ENCODE results near the gene CBLN2. TPM values are rescaled to one million over a fixed set of nuclear protein-coding genes. Genes with fewer than 3 reads are reported as not detected.
A peak's percentile ranks its signal among the peaks of the same experiment; 100 is the strongest.

CBLN2 gene
- total RNA-seq (0.44 TPM), polyA plus RNA-seq (ENCODE audit: insufficient read depth in 1 of 8, insufficient read length in 8 of 8, low replicate concordance in 1 of 8) (1 to 10 TPM in 1 of 8 donors, under 1 TPM in 7; 0.07 to 1.5 (median 0.44) TPM)
- long read RNA-seq, donor 1, result 0 reads
- long read RNA-seq, donor 2, result 0 reads
- long read RNA-seq, donor 3, result 0 reads
- long read RNA-seq, donor 4, result 0 reads
- long read RNA-seq, donor 5, result 0 reads
- long read RNA-seq, donor 6, result 0 reads
- long read RNA-seq, donor 7, result 0 reads
- long read RNA-seq, donor 8, result 0 reads
- long read RNA-seq, donor 9, result 0 reads
- long read RNA-seq, donor 10, result 0 reads
- long read RNA-seq, donor 11, result 0 reads

GRCh38 chr18:72544092-72544886, at the start of gene CBLN2:
TSS of gene CBLN2 (minus strand) at chr18:72544342. CDS start at chr18:72542160, 2,182 bp downstream.
- H3K4me3 ChIP-seq (ENCODE audit: low read length), result peak within 1 kb of the TSS; percentile 32
- peak; percentile 64 for DNase-seq
- no peaks in the 10 kb centered on the region for H3K9me3 ChIP-seq (replicated peaks; ENCODE audit: control insufficient read depth, low read depth, low read length)
- no peak within 1 kb of the TSS for H3K27ac ChIP-seq (ENCODE audit: low read length)
- peaks cover 46% of the 10 kb centered on the region for H3K27me3 ChIP-seq (ENCODE audit: control insufficient read depth, insufficient read depth, low read length)
- no peaks in the 10 kb centered on the region for H3K36me3 ChIP-seq (ENCODE audit: control insufficient read depth, insufficient read depth, low read length)
- under 1% methylated on average over 28 of the region's 44 CpGs for WGBS (ENCODE audit: insufficient coverage)
- H3K4me1 ChIP-seq (ENCODE audit: control insufficient read depth, insufficient read depth, low read length), result peaks cover 18% of the 10 kb centered on the region

- no peaks in the 10 kb centered on the region for H3K4me1 ChIP-seq (ENCODE audit: control insufficient read depth, insufficient read depth, low read length)
- no peaks in the 10 kb centered on the region for H3K36me3 ChIP-seq (ENCODE audit: control insufficient read depth, insufficient read depth, low read length)
- no peak overlapping the region for H3K27ac ChIP-seq (ENCODE audit: low read length)
- H3K4me3 ChIP-seq (ENCODE audit: low read length), result no peak overlapping the region
- peaks cover 2% of the 10 kb centered on the region for H3K9me3 ChIP-seq (replicated peaks; ENCODE audit: control insufficient read depth, low read depth, low read length)
- DNase-seq, result no peak
- 87% methylated on average over 3 of the region's 5 CpGs for whole genome bisulfite sequencing (ENCODE audit: insufficient coverage)
- H3K27me3 ChIP-seq (ENCODE audit: control insufficient read depth, insufficient read depth, low read length), result no peaks in the 10 kb centered on the region
Observed at GRCh38 chr18:72588360-72588759, 44.2 kb upstream of the CBLN2 start.

- H3K4me3 ChIP-seq (ENCODE audit: low read length), result no peak overlapping the region
- WGBS (ENCODE audit: insufficient coverage), result 95% methylated on average over 2 of the region's 3 CpGs
- H3K27ac ChIP-seq (ENCODE audit: low read length), result no peak overlapping the region
- DNase-seq, result no peak
- no peaks in the 10 kb centered on the region for H3K36me3 ChIP-seq (ENCODE audit: control insufficient read depth, insufficient read depth, low read length)
- H3K4me1 ChIP-seq (ENCODE audit: control insufficient read depth, insufficient read depth, low read length), result no peaks in the 10 kb centered on the region
- peaks cover 2% of the 10 kb centered on the region for H3K9me3 ChIP-seq (replicated peaks; ENCODE audit: control insufficient read depth, low read depth, low read length)
- no peaks in the 10 kb centered on the region for H3K27me3 ChIP-seq (ENCODE audit: control insufficient read depth, insufficient read depth, low read length)
Observed at GRCh38 chr18:72584787-72585186, 40.6 kb upstream of the CBLN2 start.

GRCh38 chr18:72581976-72582375, 37.8 kb upstream of the CBLN2 start:
- Histone ChIP-seq H3K27ac (ENCODE audit: low read length) (no peak overlapping the region), H3K9me3 (replicated peaks; ENCODE audit: control insufficient read depth, low read depth, low read length) (peaks cover 2% of the 10 kb centered on the region), H3K4me3 (ENCODE audit: low read length) (no peak overlapping the region), H3K36me3 (ENCODE audit: control insufficient read depth, insufficient read depth, low read length) (no peaks in the 10 kb centered on the region), H3K4me1 (ENCODE audit: control insufficient read depth, insufficient read depth, low read length) (no peaks in the 10 kb centered on the region), H3K27me3 (ENCODE audit: control insufficient read depth, insufficient read depth, low read length) (no peaks in the 10 kb centered on the region)
- DNase-seq, result no peak
- WGBS (ENCODE audit: insufficient coverage), result 83% methylated on average over 1 of the region's 3 CpGs

GRCh38 chr18:72572896-72573295, 28.8 kb upstream of the CBLN2 start:
- no peak overlapping the region for H3K4me3 ChIP-seq (ENCODE audit: low read length)
- WGBS (ENCODE audit: insufficient coverage), result no CpG with 5 or more reads among the region's 2 CpGs
- H3K9me3 ChIP-seq (replicated peaks; ENCODE audit: control insufficient read depth, low read depth, low read length), result no peaks in the 10 kb centered on the region
- no peaks in the 10 kb centered on the region for H3K36me3 ChIP-seq (ENCODE audit: control insufficient read depth, insufficient read depth, low read length)
- H3K27ac ChIP-seq (ENCODE audit: low read length), result no peak overlapping the region
- H3K4me1 ChIP-seq (ENCODE audit: control insufficient read depth, insufficient read depth, low read length), result no peaks in the 10 kb centered on the region
- H3K27me3 ChIP-seq (ENCODE audit: control insufficient read depth, insufficient read depth, low read length), result no peaks in the 10 kb centered on the region
- no peak for DNase-seq

GRCh38 chr18:72566290-72566689, 22.1 kb upstream of the CBLN2 start:
- H3K4me3 ChIP-seq (ENCODE audit: low read length), result no peak overlapping the region
- WGBS (ENCODE audit: insufficient coverage), result 94% methylated on average over 2 of the region's 3 CpGs
- no peaks in the 10 kb centered on the region for H3K27me3 ChIP-seq (ENCODE audit: control insufficient read depth, insufficient read depth, low read length)
- no peak overlapping the region for H3K27ac ChIP-seq (ENCODE audit: low read length)
- H3K36me3 ChIP-seq (ENCODE audit: control insufficient read depth, insufficient read depth, low read length), result no peaks in the 10 kb centered on the region
- no peak for DNase-seq
- H3K4me1 ChIP-seq (ENCODE audit: control insufficient read depth, insufficient read depth, low read length), result no peaks in the 10 kb centered on the region
- peaks cover 4% of the 10 kb centered on the region for H3K9me3 ChIP-seq (replicated peaks; ENCODE audit: control insufficient read depth, low read depth, low read length)

- no peaks in the 10 kb centered on the region for H3K27me3 ChIP-seq (ENCODE audit: control insufficient read depth, insufficient read depth, low read length)
- no peak overlapping the region for H3K27ac ChIP-seq (ENCODE audit: low read length)
- no peaks in the 10 kb centered on the region for H3K4me1 ChIP-seq (ENCODE audit: control insufficient read depth, insufficient read depth, low read length)
- no peaks in the 10 kb centered on the region for H3K9me3 ChIP-seq (replicated peaks; ENCODE audit: control insufficient read depth, low read depth, low read length)
- no peaks in the 10 kb centered on the region for H3K36me3 ChIP-seq (ENCODE audit: control insufficient read depth, insufficient read depth, low read length)
- H3K4me3 ChIP-seq (ENCODE audit: low read length), result no peak overlapping the region
- WGBS (ENCODE audit: insufficient coverage), result no CpG with 5 or more reads among the region's 1 CpG
- no peak for DNase-seq
Observed at GRCh38 chr18:72555968-72556367, 11.8 kb upstream of the CBLN2 start.

GRCh38 chr18:72555101-72555500, 11.0 kb upstream of the CBLN2 start:
- WGBS (ENCODE audit: insufficient coverage), result 66% methylated on average over 4 of the region's 7 CpGs
- no peaks in the 10 kb centered on the region for H3K27me3 ChIP-seq (ENCODE audit: control insufficient read depth, insufficient read depth, low read length)
- H3K4me3 ChIP-seq (ENCODE audit: low read length), result no peak overlapping the region
- H3K36me3 ChIP-seq (ENCODE audit: control insufficient read depth, insufficient read depth, low read length), result no peaks in the 10 kb centered on the region
- DNase-seq, result no peak
- H3K4me1 ChIP-seq (ENCODE audit: control insufficient read depth, insufficient read depth, low read length), result no peaks in the 10 kb centered on the region
- H3K9me3 ChIP-seq (replicated peaks; ENCODE audit: control insufficient read depth, low read depth, low read length), result no peaks in the 10 kb centered on the region
- H3K27ac ChIP-seq (ENCODE audit: low read length), result no peak overlapping the region

- peaks cover 49% of the 10 kb centered on the region for H3K27me3 ChIP-seq (ENCODE audit: control insufficient read depth, insufficient read depth, low read length)
- no peaks in the 10 kb centered on the region for H3K9me3 ChIP-seq (replicated peaks; ENCODE audit: control insufficient read depth, low read depth, low read length)
- no peaks in the 10 kb centered on the region for H3K36me3 ChIP-seq (ENCODE audit: control insufficient read depth, insufficient read depth, low read length)
- no peak for DNase-seq
- peak overlapping the region; percentile 32 for H3K4me3 ChIP-seq (ENCODE audit: low read length)
- WGBS (ENCODE audit: insufficient coverage), result under 1% methylated on average over 69 of the region's 73 CpGs
- H3K27ac ChIP-seq (ENCODE audit: low read length), result no peak overlapping the region
- peaks cover 18% of the 10 kb centered on the region for H3K4me1 ChIP-seq (ENCODE audit: control insufficient read depth, insufficient read depth, low read length)
Observed at GRCh38 chr18:72543357-72544055, 636 bp downstream of the CBLN2 start.

GRCh38 chr18:72542984-72543356, 1.2 kb downstream of the CBLN2 start:
- Histone ChIP-seq H3K4me3 (ENCODE audit: low read length) (no peak overlapping the region), H3K9me3 (replicated peaks; ENCODE audit: control insufficient read depth, low read depth, low read length) (no peaks in the 10 kb centered on the region), H3K4me1 (ENCODE audit: control insufficient read depth, insufficient read depth, low read length) (peaks cover 18% of the 10 kb centered on the region), H3K27me3 (ENCODE audit: control insufficient read depth, insufficient read depth, low read length) (peaks cover 53% of the 10 kb centered on the region), H3K36me3 (ENCODE audit: control insufficient read depth, insufficient read depth, low read length) (no peaks in the 10 kb centered on the region), H3K27ac (ENCODE audit: low read length) (no peak overlapping the region)
- WGBS (ENCODE audit: insufficient coverage), result 1% methylated on average over 18 of the region's 20 CpGs
- DNase-seq, result no peak
